Activated CD4-positive, CD25-positive, alpha-beta regulatory T cell (primary cell): ENCODE results near the gene SPRR2D.
"Not testable (repeated sequence)": the region's sequence is repeated elsewhere in the genome, so short reads cannot be mapped to it uniquely, and the experiment has no call there.

Experiments used
- DNase-seq, 4 experiments: peaks; one replicate each; lab custom pipeline; 2025; lab: John Stamatoyannopoulos, UW

Gene SPRR2D

DNA sequence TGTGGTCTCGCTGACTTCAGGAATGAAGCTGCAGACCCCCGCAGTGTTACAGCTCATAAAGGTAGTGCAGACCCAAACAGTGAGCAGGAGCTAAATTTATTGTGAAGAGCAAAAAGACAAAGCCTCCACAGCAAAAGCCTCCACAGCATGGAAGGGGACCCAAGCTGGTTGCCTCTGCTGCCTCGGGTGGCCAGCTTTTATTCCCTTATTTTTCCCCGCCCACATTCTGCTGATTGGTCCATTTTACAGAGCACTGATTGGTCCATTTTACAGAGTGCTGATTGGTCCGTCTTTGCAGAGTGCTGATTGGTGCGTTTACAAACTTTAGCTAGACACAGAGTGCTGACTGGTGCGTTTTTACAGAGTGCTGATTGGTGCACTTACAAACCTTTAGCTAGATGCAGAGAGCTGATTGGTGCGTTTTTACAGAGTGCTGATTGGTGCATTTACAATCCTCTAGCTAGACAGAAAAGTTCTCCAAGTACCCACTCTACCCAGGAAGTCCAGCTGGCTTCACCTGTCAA, 29.6 kb downstream of the SPRR2D start:
- DNase-seq: not testable (repeated sequence)

- no peak for DNase-seq
Measured at GRCh38 chr1:153001382-153001781, 39.5 kb downstream of the SPRR2D start, which contains the start of gene SPRR3. SPRR3 (plus strand) TSS chr1:153001749; CDS start chr1:153003021, 1,272 bp downstream.

GRCh38 chr1:153000294-153000693, 40.6 kb downstream of the SPRR2D start:
- no peak for DNase-seq

DNA sequence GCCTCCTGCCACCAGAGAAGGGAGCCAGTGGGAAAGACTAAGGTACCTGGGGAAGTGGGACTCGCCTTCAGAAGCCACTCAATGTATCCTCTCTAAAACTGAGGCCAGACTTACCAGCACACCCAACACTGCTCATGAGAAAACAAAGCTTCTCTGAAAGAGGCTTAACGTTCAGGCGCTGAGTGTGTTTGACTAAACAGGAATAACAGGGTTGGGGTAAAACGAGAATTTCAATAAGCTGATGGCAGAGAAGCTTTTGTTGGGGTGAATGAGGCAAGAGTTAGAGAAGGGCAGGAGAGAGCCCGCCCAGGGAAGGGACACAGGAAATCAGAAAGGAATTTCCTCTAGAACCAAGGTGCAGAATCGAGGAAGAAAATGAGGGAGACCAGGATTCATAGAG, 41.1 kb downstream of the SPRR2D start:
- DNase-seq: no peak

DNA sequence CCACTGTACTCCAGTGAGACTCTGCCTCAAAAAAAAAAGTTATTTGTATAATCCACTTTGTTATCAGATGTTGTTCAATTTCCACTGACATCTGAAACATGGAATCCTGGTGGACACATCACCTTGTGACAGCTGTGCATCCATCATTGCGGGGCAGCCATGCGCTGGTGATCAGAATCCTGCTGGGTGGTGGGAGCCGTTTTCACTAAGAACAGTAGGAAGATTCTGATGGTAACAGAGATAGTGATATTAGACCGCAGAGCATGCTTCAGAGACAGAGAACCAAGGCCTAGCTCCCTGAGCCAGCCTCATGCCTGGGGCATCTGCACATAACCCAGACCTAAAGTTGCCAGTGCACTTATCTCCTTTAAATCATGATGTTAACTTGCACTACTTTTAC, 42.4 kb downstream of the SPRR2D start:
- no peak for DNase-seq

DNA sequence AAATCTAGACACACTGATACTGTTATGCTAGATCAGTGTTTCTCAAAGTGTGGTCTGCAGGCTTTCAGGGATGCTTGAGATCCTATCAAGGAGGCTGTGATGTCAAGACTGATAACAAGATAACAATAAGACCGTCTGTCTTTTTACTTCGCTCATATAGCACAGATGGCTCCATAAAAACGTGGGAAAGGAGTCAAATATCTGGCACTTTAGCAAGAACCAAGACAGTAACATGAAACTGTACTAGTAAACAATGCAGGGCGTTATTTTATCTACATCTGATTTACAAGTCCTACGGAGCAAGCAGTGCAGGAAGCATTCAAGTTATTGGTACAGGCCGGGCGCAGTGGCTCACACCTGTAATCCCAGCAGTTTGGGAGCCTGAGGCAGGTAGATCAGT, 43.0 kb downstream of the SPRR2D start:
- DNase-seq: no peak

GRCh38 chr1:152996633-152997400, 44.1 kb downstream of the SPRR2D start:
- no peak for DNase-seq

- DNase-seq: no peak
Measured at GRCh38 chr1:152995842-152996241, 45.1 kb downstream of the SPRR2D start.

GRCh38 chr1:152993186-152993585, 47.7 kb downstream of the SPRR2D start:
- DNase-seq: no peak
